T-helper 1 cell treated with Interleukin-12 subunit alpha and Interleukin-12 subunit beta and Interleukin-4 antibody, amounts not matched to agents 30 μg/mL and 1 μg/mL, for 36 hours (primary cell): Measurements from ENCODE around the gene PARVG.
"Not testable (repeated sequence)": the region's sequence is repeated elsewhere in the genome, so short reads cannot be mapped to it uniquely, and the experiment has no call there.

Source experiments
- H3K27ac Mint-ChIP-seq: one replicate; pipeline ENCODE4 v1.8.0; 2021; ENCODE audit warnings: mild to moderate bottlenecking, mixed read lengths
- H3K27me3 Mint-ChIP-seq: one replicate; pipeline ENCODE4 v1.8.0; 2021; ENCODE audit warnings: low read depth, mixed read lengths
- H3K36me3 Mint-ChIP-seq: one replicate; pipeline ENCODE4 v1.8.0; 2021; ENCODE audit warnings: low read depth, mixed read lengths
- H3K4me1 Mint-ChIP-seq: one replicate; pipeline ENCODE4 v1.8.0; 2021; ENCODE audit warnings: low read depth, mixed read lengths
- H3K4me3 Mint-ChIP-seq: one replicate; pipeline ENCODE4 v1.8.0; 2021; ENCODE audit warnings: mild to moderate bottlenecking, moderate library complexity, mixed read lengths
- H3K9me3 Mint-ChIP-seq: one replicate; pipeline ENCODE4 v1.8.0; 2021; ENCODE audit warnings: mixed read lengths

PARVG gene

GRCh38 chr22:44234372-44234771, 53.6 kb downstream of the PARVG start:
- H3K4me1 Mint-ChIP-seq, H3K9me3 Mint-ChIP-seq, H3K27ac Mint-ChIP-seq, H3K4me3 Mint-ChIP-seq, H3K36me3 Mint-ChIP-seq: not testable (repeated sequence)
- H3K27me3 Mint-ChIP-seq, result peaks cover 17% of the 10 kb centered on the region

GRCh38 chr22:44237290-44237689, 56.6 kb downstream of the PARVG start:
- Mint-ChIP-seq H3K9me3 (no peaks in the 10 kb centered on the region), H3K36me3 (no peaks in the 10 kb centered on the region), H3K27me3 (peaks cover 18% of the 10 kb centered on the region), H3K4me3 (no peak overlapping the region), H3K27ac (no peak overlapping the region), H3K4me1 (no peaks in the 10 kb centered on the region)

GRCh38 chr22:44241121-44241520, 60.4 kb downstream of the PARVG start:
- H3K27ac Mint-ChIP-seq, H3K36me3 Mint-ChIP-seq, H3K9me3 Mint-ChIP-seq, H3K4me3 Mint-ChIP-seq, H3K4me1 Mint-ChIP-seq: not testable (repeated sequence)
- H3K27me3 Mint-ChIP-seq, result peaks cover 16% of the 10 kb centered on the region

- no peaks in the 10 kb centered on the region for H3K4me1 Mint-ChIP-seq
- H3K36me3 Mint-ChIP-seq, result no peaks in the 10 kb centered on the region
- no peak overlapping the region for H3K27ac Mint-ChIP-seq
- H3K4me3 Mint-ChIP-seq, result no peak overlapping the region
- H3K27me3 Mint-ChIP-seq, result peaks cover 11% of the 10 kb centered on the region
- H3K9me3 Mint-ChIP-seq, result peaks cover 2% of the 10 kb centered on the region
Measured at GRCh38 chr22:44242946-44243724, 62.4 kb downstream of the PARVG start.

- Mint-ChIP-seq H3K9me3 (peaks cover 3% of the 10 kb centered on the region), H3K27me3 (peaks cover 11% of the 10 kb centered on the region), H3K27ac (no peak overlapping the region), H3K4me1 (no peaks in the 10 kb centered on the region), H3K36me3 (no peaks in the 10 kb centered on the region), H3K4me3 (no peak overlapping the region)
Measured at GRCh38 chr22:44243761-44244160, 63.0 kb downstream of the PARVG start.

GRCh38 chr22:44244265-44244822, 63.6 kb downstream of the PARVG start:
- H3K4me3 Mint-ChIP-seq, result no peak overlapping the region
- no peak overlapping the region for H3K27ac Mint-ChIP-seq
- peaks cover 3% of the 10 kb centered on the region for H3K9me3 Mint-ChIP-seq
- H3K36me3 Mint-ChIP-seq, result no peaks in the 10 kb centered on the region
- peaks cover 7% of the 10 kb centered on the region for H3K27me3 Mint-ChIP-seq
- no peaks in the 10 kb centered on the region for H3K4me1 Mint-ChIP-seq

- peaks cover 4% of the 10 kb centered on the region for H3K27me3 Mint-ChIP-seq
- no peak overlapping the region for H3K27ac Mint-ChIP-seq
- peaks cover 14% of the 10 kb centered on the region for H3K9me3 Mint-ChIP-seq
- no peaks in the 10 kb centered on the region for H3K36me3 Mint-ChIP-seq
- no peak overlapping the region for H3K4me3 Mint-ChIP-seq
- no peaks in the 10 kb centered on the region for H3K4me1 Mint-ChIP-seq
Measured at GRCh38 chr22:44245438-44245837, 64.7 kb downstream of the PARVG start.

- Mint-ChIP-seq H3K27ac (no peak overlapping the region), H3K36me3 (no peaks in the 10 kb centered on the region), H3K9me3 (peaks cover 15% of the 10 kb centered on the region), H3K4me1 (no peaks in the 10 kb centered on the region), H3K27me3 (peaks cover 4% of the 10 kb centered on the region), H3K4me3 (no peak overlapping the region)
Measured at GRCh38 chr22:44245867-44246266, 65.1 kb downstream of the PARVG start.

GRCh38 chr22:44246615-44247326, 66.0 kb downstream of the PARVG start:
- Mint-ChIP-seq H3K4me1 (no peaks in the 10 kb centered on the region), H3K27ac (no peak overlapping the region), H3K27me3 (no peaks in the 10 kb centered on the region), H3K4me3 (no peak overlapping the region), H3K9me3 (peaks cover 15% of the 10 kb centered on the region), H3K36me3 (no peaks in the 10 kb centered on the region)

GRCh38 chr22:44247346-44247745, 66.6 kb downstream of the PARVG start:
- Mint-ChIP-seq H3K36me3 (no peaks in the 10 kb centered on the region), H3K4me1 (no peaks in the 10 kb centered on the region), H3K27ac (no peak overlapping the region), H3K9me3 (peaks cover 15% of the 10 kb centered on the region), H3K4me3 (no peak overlapping the region), H3K27me3 (no peaks in the 10 kb centered on the region)

- H3K27ac Mint-ChIP-seq, result no peak overlapping the region
- no peaks in the 10 kb centered on the region for H3K36me3 Mint-ChIP-seq
- no peaks in the 10 kb centered on the region for H3K4me1 Mint-ChIP-seq
- H3K27me3 Mint-ChIP-seq, result no peaks in the 10 kb centered on the region
- peaks cover 15% of the 10 kb centered on the region for H3K9me3 Mint-ChIP-seq
- no peak overlapping the region for H3K4me3 Mint-ChIP-seq
Measured at GRCh38 chr22:44247923-44248892, 67.5 kb downstream of the PARVG start.

- peaks cover 15% of the 10 kb centered on the region for H3K9me3 Mint-ChIP-seq
- no peak overlapping the region for H3K27ac Mint-ChIP-seq
- no peak overlapping the region for H3K4me3 Mint-ChIP-seq
- no peaks in the 10 kb centered on the region for H3K36me3 Mint-ChIP-seq
- no peaks in the 10 kb centered on the region for H3K4me1 Mint-ChIP-seq
- no peaks in the 10 kb centered on the region for H3K27me3 Mint-ChIP-seq
Measured at GRCh38 chr22:44248926-44249325, 68.2 kb downstream of the PARVG start.

- Mint-ChIP-seq H3K4me1 (no peaks in the 10 kb centered on the region), H3K4me3 (no peak overlapping the region), H3K9me3 (peaks cover 15% of the 10 kb centered on the region), H3K27me3 (no peaks in the 10 kb centered on the region), H3K36me3 (no peaks in the 10 kb centered on the region), H3K27ac (no peak overlapping the region)
Measured at GRCh38 chr22:44249376-44250147, 68.8 kb downstream of the PARVG start.

GRCh38 chr22:44254811-44255210, 74.1 kb downstream of the PARVG start:
- Mint-ChIP-seq H3K4me3 (no peak overlapping the region), H3K36me3 (no peaks in the 10 kb centered on the region), H3K27ac (no peak overlapping the region), H3K9me3 (peaks cover 7% of the 10 kb centered on the region), H3K27me3 (peaks cover 19% of the 10 kb centered on the region), H3K4me1 (peaks cover 1% of the 10 kb centered on the region)
